Activated CD8-positive, alpha-beta memory T cell treated with anti-CD3 and anti-CD28 coated beads, Interleukin-2, amount 50 U/mL, for 24 hours (primary cell): Measurements from ENCODE around the gene SORCS2.
"Not testable (repeated sequence)": the region's sequence is repeated elsewhere in the genome, so short reads cannot be mapped to it uniquely, and the experiment has no call there.

ENCODE experiments used
- DNase-seq: peaks from one replicate; pipeline ENCODE4 v3.0.0-alpha.2; 2020; ENCODE audit errors: extremely low read depth

The SORCS2 gene

DNA sequence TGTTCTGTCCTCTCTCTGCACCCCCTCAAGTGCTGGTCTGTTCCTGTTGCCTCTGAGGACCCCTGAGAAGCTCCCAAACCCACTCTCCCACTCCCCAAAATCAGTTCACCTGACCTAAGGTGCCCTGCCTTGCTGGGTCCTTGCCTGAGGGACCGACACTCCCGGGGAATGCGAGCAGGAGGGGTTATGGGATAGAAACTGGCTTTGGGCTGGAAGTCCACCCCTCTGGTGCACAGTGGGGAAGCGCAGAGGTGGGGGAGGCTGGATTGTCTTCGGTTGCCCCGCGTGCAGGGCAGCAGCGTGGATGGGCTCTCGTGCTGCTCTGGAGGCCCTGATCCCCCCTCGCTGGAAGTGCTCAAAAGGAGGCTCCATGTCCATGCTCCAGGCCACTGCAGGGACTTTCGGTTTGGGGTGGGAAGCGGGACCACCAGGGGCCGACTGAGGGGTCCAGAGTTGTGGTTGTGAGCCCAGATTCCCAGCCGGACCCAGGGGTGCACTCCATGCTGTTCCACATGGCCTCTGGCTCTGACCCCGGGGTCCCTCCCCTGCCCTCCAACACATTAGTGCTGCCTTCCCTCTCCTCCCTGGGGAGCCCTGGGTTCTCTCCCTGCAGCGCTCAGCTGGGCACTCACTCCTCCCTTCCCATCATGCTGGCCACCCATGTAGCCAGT lies 7.6 kb downstream of the SORCS2 start:
- DNase-seq: no peak

DNA sequence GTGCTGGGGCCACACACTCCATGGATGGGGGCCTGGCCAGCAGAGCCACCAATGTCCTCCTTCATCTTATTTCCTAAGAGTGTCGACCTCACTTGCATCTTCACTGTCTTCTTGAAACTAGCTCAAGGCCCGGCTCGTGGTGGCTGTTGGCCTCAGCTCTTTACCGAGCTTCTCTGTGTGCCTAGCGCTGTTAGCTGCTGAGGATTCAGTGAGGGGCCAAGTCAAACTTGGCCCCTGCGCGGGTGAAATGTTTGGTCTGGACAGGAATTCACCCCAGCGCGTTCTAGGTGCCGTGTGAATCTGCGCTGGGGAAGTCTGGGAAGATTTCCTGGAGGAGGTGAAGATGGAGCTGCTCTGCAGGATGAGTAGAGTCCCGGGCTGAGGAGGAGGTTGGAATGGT lies 8.5 kb downstream of the SORCS2 start:
- no peak for DNase-seq

DNA sequence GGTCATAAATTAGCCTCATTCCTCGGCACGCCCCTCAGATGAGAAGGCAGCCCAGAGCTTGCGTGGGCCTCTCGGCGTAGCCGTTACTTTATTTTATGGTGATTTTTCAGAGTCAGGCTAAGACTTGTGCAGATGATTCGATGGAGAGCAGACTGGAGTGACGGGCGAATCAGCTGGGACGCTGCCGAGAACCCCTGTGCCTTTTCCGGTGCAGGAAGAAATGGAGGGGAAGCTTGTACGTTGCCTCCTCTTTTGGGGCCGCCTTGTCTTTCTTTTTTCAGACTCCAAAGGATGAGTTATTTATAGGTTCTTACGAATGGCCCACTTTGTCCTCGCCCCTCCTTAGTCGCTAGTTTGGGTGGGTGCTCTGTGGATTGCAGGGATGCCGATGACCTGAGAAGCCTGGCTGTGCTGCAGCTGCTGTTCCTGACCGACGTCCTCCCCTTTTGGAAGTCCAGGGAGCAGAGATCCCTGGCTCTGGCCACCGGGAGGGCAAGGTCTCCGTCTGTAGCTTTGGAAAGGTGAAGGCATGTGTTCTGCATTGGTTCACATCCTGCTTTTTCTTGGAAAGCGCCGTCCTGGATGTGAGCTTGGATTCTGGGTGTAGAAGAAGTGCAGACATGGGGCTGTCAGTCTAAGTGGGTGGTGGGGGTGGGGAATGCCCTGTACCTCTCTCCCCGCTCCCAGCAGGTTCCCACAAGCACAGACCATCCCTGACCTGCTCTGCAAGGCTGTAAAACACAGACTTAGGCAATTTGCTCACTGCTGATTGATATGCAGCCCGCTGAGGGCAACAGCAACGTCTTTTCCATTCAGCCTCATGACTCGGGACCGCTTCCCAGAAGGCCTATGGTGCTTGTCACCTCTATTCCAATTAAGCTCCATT lies 9.3 kb downstream of the SORCS2 start:
- DNase-seq: no peak

DNA sequence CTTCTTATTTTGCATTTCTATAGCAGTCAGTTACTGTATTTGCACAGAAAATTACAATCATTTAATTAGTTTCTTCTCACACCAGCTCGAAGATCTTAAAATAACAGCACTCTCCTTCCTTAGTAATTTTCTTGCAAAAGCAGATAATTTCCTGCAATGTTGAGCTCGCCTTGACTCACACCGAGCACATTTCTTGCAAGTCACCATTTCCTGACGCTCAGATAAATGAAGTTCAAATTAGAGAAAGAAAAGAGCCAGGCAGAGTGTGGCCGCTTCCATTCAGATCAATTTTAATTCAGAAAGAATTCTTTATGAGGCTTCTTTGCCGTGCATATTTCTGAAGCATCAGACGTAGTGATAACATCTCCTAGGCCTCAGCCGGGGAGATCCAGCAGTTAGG lies 10.1 kb downstream of the SORCS2 start:
- no peak for DNase-seq

DNA sequence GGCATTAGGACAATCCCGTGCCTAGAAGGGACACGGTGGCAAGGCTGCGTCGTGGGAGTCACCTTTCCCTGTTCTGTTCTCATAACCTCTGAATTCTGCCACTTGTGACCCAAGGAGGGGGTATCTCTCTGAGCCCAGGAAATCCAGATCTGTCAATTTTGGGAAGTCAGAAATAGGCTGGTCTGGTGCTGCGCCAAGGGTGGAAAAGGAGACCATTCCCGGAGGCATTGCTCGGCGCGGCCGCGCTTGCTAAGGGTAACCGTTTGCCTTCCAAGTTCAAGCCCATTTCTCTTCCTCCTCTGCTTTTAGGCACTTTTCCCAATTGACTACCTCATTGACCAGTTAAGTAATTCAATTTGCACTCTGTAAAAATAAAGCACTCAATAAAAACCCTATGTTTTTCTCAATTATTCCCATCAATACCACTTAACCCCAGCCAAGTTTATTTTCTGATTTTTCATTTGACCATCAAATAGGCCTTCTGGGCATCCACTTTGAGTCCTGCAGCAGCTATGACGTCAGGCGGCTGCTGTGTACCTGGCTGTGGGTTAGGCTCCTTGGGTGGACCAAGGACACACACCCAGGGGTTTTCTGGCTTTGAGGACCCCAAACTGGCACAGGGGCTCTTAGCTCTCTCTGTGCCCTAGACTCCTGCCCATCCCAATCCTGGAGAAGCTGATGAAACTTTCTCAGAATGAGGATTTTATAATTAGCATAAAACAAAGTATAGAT lies 12.5 kb downstream of the SORCS2 start:
- no peak for DNase-seq

DNA sequence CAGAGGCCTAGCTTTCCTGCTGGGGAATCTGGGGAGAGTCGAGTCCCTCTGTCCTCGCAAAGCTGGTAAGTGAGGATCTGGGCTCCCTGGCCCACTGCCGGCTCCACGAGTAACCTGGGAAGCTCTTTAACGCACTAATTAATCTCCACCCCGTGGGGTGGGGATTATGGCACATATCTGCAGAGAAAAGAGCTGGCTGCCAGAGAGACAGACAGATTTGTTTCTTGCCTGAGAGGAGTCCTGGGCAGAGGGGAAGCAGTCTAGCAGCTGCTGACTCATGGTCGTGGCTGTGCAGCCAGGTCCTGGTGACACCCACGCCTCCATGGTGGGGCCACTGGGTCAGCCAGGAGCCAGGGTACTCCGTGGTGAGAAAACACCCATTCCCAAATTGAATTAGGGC lies 14.0 kb downstream of the SORCS2 start:
- DNase-seq: no peak

DNA sequence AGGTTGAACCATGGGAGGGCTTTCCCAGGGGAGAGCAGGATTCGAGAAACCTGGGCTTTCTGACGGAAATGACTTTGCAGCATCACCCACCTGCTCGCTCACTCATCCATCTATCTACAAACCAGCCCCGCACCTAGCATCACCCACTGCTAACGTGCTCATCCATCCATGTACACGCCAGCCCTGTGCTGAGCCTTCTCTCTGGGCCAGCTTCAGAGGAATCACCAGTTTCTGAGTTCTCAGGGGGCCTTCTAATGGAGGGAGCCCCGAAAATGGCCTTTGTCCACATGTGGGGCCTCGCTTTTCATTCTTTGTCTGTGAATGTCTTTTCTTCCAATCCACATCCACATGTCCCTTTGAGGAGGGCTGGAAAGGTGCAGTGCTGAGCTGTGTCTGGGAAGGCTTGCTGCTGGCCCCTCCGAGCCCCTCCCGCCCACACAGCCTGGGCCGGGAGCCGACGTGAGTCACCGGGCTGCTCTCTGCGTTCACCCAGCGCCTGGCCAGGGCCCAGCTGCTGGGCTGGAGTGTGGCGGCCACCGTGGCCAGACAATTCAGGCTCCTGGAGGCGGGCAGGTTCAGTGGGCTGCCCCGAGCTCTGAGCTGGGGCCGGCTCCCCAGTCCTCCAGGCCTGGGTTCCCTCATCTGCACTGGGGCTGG lies 14.7 kb downstream of the SORCS2 start:
- no peak for DNase-seq

DNA sequence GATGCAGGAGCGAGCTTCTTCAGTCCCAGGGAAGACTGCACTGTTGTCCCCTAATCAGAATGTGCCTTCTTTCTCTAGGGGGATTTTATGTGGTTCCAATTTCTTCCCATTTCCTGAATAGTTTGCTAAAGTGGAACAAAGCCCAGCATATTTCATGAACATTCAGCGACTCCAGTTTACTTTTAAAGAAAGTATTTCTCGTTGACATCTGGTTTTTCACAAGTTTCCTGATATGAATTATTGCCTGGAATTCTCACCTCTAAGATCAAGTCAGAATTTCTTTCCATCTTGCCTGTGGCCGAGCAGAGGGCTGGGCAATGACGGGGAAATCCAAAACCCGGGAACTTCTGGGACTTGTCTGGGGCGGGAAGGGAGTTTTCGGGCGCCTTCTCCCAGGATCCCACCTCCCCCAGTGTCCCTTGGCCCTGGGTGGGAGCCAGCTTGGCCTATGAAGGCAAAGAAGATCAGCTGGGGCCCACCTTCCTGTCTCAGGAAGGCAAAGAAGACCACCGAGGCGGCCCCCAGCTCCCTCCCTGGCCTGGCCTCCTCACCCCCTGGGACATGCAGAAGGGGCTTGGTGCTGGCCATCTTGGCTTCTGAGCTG lies 15.4 kb downstream of the SORCS2 start:
- no peak for DNase-seq

DNA sequence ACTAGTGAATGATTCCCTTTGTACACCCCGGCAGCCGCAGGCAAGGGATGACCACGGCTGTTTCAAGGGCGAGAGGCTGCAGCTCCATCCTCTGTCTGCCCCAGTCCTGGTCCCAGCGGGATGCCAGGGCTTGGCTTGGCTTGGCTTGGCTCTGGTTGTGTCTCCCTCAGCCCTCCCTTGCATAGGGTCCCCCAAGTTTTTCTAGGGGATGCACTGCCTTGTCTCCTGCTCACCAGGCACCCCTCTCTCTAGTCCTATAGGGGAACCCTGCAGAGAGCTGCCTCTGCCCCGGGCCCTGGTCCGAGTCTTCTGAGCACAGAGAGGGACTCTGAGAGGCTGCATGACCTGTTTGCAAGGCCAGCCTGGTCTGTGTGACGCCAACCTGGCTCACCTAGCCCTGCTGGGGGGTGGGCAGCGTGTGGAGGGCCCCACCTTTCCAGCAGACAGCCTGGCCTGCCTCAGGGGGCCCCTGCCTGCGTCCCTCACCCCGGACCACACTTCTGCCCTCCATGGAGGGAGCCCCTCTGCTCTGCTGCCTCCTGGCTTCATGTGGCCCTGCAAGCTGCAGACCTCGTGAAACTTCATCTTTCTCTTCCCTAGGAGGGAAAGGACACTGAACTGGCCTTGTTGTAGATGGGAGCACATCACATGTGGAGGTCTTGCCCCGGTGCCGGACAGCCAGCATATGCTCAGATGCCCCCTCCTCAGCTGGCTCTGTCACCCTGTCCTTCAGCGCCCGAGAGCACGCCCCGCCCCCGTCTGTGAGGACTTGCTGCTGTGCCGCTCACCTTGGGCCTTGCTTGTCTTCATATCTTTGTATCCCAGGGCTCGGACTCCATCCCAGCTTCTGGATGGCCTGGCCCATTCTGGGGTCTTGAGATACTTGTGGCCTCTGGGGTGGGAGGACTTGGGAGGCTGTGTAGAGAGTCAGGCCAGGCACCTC lies 16.4 kb downstream of the SORCS2 start:
- DNase-seq: no peak

DNA sequence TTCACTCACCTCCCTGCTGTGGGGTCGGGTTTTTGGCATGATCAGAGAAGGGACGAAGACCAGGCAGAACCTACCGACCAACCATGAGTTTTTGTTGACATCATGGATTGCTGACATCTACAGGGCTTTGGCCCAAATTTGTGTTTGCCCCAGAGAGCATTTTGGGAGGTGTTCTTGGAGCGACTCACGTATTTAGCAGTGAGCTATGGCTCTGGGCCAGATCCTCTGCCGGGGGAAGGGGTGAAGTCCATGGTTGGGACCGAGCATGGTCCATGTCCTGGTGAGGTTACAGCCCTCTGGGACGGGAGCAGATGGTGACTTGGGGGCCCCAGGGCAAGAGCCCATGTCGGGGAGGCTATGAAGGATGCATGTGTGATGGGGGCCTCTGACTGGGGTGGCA lies 17.4 kb downstream of the SORCS2 start:
- DNase-seq: no peak

DNA sequence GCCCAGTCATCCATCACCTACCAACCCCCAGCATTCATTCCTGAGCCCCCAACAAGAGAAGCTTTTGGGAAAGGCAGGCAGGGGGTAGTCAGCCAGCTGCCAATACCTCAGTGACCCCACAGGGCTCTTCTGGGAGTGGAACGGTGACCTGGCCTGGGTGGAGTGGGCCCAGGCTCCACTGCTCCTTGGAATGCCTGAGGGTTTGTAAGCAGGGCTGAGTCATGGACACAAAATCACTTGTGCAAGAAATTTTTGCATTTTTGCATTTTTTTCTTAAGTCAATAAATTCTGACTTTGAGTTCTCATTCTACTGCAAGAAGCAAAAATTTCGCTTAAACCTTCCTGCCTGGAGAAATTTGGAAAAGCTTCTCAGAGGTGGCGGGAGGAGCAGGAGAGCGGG lies 18.5 kb downstream of the SORCS2 start:
- no peak for DNase-seq

DNA sequence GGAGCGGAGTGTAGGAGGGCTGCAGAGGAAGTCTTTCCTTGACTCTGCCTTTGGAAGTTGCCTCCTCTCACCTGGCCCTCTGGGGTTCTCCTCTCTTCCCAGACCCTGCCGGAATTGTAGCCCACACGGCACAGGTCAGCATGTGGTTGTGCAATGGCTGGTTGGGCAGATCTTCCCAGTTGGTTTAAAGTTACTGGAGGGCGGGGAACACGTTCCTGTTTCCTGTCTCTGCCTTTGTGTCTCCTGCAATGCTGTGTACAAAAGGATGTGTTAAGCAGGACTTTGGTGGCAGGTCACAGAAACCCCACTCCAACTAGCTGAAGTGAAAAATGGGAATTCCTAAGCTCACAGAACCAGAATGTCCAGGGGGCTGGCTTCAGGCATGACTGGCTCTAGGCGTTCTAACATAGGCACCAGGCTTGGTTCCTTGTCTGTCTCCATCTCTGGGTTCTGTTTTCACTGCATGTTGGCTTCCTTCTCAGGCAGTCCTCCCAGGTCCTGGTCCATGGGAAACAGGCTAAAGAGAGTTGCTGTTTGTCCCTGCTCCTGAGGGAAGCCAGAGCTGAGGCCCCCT lies 19.9 kb downstream of the SORCS2 start:
- DNase-seq: no peak

DNA sequence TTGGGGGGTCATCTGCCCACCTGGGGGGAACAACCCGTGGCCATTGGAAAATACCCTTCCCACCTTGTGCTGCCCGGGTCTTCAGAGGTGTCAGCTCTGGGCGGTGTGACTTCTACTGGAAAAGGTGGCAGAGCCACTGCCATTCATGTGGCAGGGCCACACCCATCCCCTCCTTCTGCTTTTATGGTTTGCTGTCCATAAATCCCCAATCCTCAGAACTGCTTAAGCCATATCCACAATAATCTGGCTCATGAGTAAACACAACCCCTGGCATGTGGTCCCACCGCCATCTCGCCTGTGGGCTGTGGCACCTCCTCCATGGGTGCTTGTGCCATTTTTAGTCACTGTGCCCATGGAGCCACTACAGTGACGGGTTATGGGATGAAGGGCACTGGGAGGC lies 20.6 kb downstream of the SORCS2 start:
- no peak for DNase-seq

DNA sequence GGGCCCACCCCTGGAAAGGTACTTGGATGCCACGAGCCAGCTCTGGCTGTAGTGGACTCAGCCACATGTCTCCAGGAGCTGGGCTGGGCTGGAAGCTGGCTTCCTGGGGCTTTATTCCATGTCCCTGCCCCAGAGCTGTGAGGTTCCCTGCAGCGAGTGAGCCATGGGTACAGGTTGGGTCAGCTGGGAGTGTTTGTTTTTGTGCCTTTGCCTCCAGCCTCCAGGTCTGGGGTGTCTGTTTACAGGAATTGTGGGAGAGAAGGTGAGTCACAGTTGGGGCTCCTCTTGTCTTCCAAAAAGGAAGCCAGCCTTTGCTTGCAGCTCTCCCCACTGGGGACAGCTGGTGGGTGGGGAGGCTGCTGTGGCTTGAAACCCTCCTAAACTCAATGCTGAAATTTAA lies 21.5 kb downstream of the SORCS2 start:
- DNase-seq: no peak

DNA sequence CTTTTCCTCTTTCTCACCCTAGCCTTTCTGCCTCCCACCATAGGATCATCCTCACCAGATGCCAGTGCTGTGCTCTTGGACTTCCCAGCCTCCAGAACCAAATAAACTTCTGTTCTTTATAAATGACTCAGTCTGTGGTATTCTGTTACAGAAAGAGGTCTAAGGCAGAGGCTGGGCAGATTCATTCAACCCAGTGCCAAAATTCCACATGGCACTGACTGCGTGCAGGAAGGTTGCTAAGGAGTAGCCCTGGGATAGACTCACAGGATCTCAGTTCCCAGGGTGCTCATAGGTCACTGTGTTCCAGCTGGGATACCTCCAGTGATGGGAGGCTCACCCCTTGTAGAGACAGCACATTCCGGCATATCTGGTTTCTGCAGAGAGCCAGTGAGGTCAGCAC lies 22.0 kb downstream of the SORCS2 start:
- no peak for DNase-seq

DNA sequence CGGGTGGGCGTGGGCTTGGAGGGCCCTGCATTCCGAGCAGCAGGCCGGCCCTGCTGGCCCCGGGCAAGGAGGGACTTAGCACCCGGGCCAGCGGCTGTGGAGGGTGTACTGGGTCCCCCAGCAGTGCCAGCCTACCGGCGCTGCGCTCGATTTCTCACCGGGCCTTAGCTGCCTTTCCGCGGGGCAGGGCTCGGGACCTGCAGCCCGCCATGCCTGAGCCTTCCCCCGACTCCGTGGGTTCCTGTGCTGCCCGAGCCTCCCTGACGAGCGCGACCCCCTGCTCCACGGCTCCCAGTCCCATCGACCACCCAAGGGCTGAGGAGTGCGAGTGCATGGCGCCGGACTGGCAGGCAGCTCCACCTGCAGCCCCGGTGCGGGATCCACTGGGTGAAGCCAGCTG lies 22.8 kb downstream of the SORCS2 start:
- not testable (repeated sequence) for DNase-seq

DNA sequence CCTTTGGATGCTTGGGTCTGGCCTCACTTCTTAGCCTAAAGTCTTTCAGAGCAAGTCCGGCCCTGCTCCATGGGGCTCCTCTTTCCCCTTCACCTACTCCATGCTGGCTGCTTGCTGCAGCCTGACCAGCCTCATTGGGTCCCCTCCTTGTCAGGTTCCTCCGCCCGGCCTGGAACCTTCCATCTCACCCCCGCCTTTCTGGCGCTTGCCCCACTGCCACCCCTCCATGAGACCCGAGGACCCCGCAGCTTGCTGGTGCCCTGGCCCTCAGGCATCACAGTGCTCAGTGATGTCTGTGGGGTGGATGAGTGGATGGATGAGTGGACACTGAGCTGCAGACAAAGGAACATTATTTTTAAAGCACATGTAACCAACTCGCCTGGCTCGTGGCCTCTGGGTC lies 24.7 kb downstream of the SORCS2 start:
- no peak for DNase-seq

DNA sequence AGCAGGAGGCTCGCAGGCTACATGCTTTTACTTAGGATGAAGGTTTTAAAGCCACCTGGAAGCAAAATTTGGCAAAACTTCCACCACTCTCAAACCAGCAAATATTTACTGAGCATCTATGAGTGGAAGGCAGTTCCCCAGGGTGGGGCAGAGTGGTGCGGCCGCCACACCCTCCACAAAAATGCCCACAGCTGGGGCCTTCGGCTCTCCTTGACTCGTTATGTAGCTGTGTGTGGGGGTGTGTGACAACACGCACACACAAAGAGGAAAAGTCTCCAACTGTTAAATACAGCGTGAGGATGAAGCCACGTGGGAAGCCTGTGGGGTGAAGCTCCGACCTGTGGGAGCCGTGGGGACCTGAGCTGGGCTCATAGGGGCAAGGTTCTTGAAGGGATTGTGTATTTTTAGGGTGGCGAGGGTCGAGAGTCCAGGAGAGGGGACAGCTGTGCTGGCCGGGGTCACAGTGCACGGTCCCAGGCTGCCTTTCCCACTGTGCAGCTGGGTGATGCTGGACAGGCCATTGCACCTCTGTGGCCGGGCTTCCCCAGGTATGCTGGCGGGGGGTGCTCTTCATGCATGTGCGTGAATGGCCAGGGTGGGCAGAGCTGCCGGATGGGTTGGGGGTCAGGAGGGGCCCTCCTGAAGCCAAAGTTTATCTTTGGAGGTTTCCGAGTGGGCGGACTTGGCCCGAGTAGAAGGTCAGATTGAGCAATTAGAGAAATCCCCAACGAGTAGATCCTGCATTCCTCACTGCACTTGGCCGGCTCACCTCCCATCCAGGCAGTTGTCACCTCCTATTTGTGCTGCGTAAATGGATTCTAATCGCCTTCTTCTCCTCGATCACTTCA lies 25.4 kb downstream of the SORCS2 start:
- DNase-seq: no peak

DNA sequence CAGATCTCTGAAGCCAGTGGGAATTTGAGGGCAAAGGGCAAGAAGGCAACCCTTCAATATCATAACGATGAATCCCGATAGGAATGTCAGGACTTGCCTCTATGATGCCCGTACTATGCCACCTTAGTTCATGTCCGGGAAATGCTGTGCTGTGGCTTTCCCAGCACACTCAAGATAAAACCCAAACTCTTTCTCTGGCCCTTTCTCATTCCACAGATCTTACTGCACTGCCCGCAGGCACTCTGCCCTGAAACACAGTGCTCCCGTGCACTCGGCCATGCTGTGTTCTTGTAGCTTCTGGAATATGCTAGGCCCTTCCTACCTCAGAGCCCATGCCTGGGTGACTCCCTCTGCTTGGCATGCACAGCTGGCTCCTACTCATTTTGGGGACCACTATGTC lies 26.3 kb downstream of the SORCS2 start:
- no peak for DNase-seq
